Kidney tubule cell (primary cell): ENCODE measurements around the gene DNAJC4.

ENCODE experiments used
- DNase-seq: peaks from one replicate; pipeline ENCODE4 v3.0.0-alpha.2; 2018; ENCODE audit warnings: low spot score

DNAJC4 gene

GRCh38 chr11:64229090-64229743 is 1.1 kb upstream of the DNAJC4 start:
- DNase-seq: no peak

- DNase-seq: no peak
Measured at GRCh38 chr11:64229744-64230170, 591 bp upstream of the DNAJC4 start.

GRCh38 chr11:64230985-64231365 is 627 bp downstream of the DNAJC4 start:
- no peak for DNase-seq

- DNase-seq: no peak
Measured at GRCh38 chr11:64231546-64231945, 1.2 kb downstream of the DNAJC4 start.

GRCh38 chr11:64232182-64232966 is 2.0 kb downstream of the DNAJC4 start:
- no peak for DNase-seq

GRCh38 chr11:64232967-64233315 is 2.6 kb downstream of the DNAJC4 start:
- no peak for DNase-seq

GRCh38 chr11:64233913-64234586 is 3.7 kb downstream of the DNAJC4 start, which contains the start of gene VEGFB:
Gene VEGFB (plus strand): TSS chr11:64234584. CDS start chr11:64234834, 250 bp downstream.
- peak; percentile 64 for DNase-seq

- peak; percentile 42 for DNase-seq
Measured at GRCh38 chr11:64234647-64235379, 4.5 kb downstream of the DNAJC4 start.

- DNase-seq: no peak
Measured at GRCh38 chr11:64235437-64236161, 5.3 kb downstream of the DNAJC4 start.

GRCh38 chr11:64237484-64237951 is 7.2 kb downstream of the DNAJC4 start:
- peak; percentile 42 for DNase-seq

- no peak for DNase-seq
Measured at GRCh38 chr11:64238076-64238475, 7.7 kb downstream of the DNAJC4 start.

GRCh38 chr11:64238999-64239398 is 8.7 kb downstream of the DNAJC4 start:
- no peak for DNase-seq

- DNase-seq: no peak
Measured at GRCh38 chr11:64239662-64240434, 9.5 kb downstream of the DNAJC4 start.

GRCh38 chr11:64240435-64241240 is 10.3 kb downstream of the DNAJC4 start, which contains the start of gene FKBP2:
Gene FKBP2 (plus strand): TSS chr11:64241095. CDS start chr11:64242388, 1,293 bp downstream.
- DNase-seq: peak; percentile 97

- DNase-seq: peak; percentile 99
Measured at GRCh38 chr11:64241241-64241490, 10.8 kb downstream of the DNAJC4 start.

- peak; percentile 58 for DNase-seq
Measured at GRCh38 chr11:64241491-64242374, 11.4 kb downstream of the DNAJC4 start.

GRCh38 chr11:64243236-64243854 is 13.0 kb downstream of the DNAJC4 start:
- peak; percentile 33 for DNase-seq

GRCh38 chr11:64244107-64244506 is 13.8 kb downstream of the DNAJC4 start:
- DNase-seq: no peak
